GM12891 (cell line): ENCODE results near the gene PLEKHM2.

Experiments used
- POLR2A ChIP-seq: IDR thresholded peaks from 2 replicates; pipeline ENCODE4 v1.6.1; 2011; ENCODE audit warnings: low read depth, low read length, control low read depth
- POLR2AphosphoS5 ChIP-seq: IDR thresholded peaks from 2 replicates; pipeline ENCODE4 v1.6.1; 2011; ENCODE audit warnings: low read depth, low read length, control low read depth
- SPI1 ChIP-seq: IDR thresholded peaks from 2 replicates; pipeline ENCODE4 v1.6.1; 2011; ENCODE audit warnings: low read depth, low read length, control low read depth

- TF ChIP-seq POLR2AphosphoS5 (no peak), POLR2A (no peak), SPI1 (no peak)
These were observed 44.2 kb upstream of the PLEKHM2 start for GRCh38 chr1:15639931-15640330.
